Prostate gland (tissue), 2 donors: ENCODE data around the gene LHX6.

Experiments used
- POLR2A ChIP-seq: fragments of 450-650 bp; IDR thresholded peaks from one replicate; pipeline ENCODE4 v1.6.1; 2016; ENCODE audit warnings: antibody characterized with exemption, mild to moderate bottlenecking
- TF ChIP-seq, protein P1 (sequence below), 4 experiments: fragments of 200-600 bp in 2 of 4; fragments of 450-650 bp in 2 of 4; sonication (generic) in 2 of 4; IDR thresholded peaks; 1 replicate in 3 of 4; 2 replicates in 1 of 4; pipeline ENCODE4 v1.5.1; 2016 to 2019; ENCODE audit warnings: antibody characterized with exemption in 4 of 4, mild to moderate bottlenecking in 2 of 4, moderate library complexity in 2 of 4

DNA sequence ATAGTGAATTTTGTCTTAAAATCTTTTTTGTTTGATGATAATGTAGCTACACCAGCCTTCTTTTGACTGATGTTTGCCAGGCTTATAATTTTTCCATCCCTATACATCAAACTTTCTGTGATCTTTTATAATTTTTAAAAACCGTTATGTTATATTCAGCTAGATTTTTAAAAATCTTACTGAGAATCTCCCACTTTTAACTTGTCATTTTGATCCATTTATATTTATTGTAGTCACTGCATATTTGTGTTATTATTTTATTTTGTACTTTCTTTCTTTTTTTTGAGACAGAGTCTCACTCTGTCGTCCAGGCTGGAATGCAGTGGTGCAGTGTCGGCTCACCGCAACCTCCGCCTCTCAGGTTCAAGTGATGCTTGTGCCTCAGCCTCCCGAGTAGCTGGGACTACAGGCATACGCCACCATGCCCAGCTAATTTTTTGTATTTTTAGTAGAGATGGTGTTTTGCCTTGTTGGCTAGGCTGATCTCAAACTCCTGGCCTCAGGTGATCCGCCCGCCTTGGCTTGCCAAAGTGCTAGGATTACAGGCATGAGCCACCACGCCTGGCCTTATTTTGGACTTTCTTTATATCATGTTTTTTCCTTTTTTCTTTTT lies 48.6 kb upstream of the LHX6 start:
- no peak for TF ChIP-seq POLR2A
- TF ChIP-seq, protein P1, sequence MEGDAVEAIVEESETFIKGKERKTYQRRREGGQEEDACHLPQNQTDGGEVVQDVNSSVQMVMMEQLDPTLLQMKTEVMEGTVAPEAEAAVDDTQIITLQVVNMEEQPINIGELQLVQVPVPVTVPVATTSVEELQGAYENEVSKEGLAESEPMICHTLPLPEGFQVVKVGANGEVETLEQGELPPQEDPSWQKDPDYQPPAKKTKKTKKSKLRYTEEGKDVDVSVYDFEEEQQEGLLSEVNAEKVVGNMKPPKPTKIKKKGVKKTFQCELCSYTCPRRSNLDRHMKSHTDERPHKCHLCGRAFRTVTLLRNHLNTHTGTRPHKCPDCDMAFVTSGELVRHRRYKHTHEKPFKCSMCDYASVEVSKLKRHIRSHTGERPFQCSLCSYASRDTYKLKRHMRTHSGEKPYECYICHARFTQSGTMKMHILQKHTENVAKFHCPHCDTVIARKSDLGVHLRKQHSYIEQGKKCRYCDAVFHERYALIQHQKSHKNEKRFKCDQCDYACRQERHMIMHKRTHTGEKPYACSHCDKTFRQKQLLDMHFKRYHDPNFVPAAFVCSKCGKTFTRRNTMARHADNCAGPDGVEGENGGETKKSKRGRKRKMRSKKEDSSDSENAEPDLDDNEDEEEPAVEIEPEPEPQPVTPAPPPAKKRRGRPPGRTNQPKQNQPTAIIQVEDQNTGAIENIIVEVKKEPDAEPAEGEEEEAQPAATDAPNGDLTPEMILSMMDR (IDR thresholded peaks at IDR 0.05) = no peak
